KMS-11 (cell line): ENCODE data around the gene CAPN14.

ENCODE experiments used
- H2AFZ ChIP-seq: fragments of 200-600 bp; sonication (generic); 2 replicates; pipeline ENCODE4 v1.6.1; 2016; ENCODE audit warnings: antibody characterized with exemption, mixed run types, low read depth
- H3K27ac ChIP-seq: fragments of 200-600 bp; sonication (generic); 2 replicates; pipeline ENCODE4 v1.6.1; 2016; ENCODE audit warnings: mild to moderate bottlenecking, mixed run types
- H3K27me3 ChIP-seq: fragments of 200-600 bp; sonication (generic); 2 replicates; pipeline ENCODE4 v1.6.1; 2017; ENCODE audit warnings: mild to moderate bottlenecking, low read depth, mixed run types, moderate library complexity; ENCODE audit not compliant: insufficient read depth
- H3K36me3 ChIP-seq: fragments of 200-600 bp; sonication (generic); 2 replicates; pipeline ENCODE4 v1.6.1; 2017; ENCODE audit warnings: mild to moderate bottlenecking, mixed run types; ENCODE audit not compliant: insufficient read depth
- H3K4me1 ChIP-seq: fragments of 200-600 bp; sonication (generic); 2 replicates; pipeline ENCODE4 v1.6.1; 2016; ENCODE audit warnings: mild to moderate bottlenecking, low read depth, mixed run types; ENCODE audit not compliant: poor library complexity, severe bottlenecking
- H3K4me2 ChIP-seq: fragments of 200-600 bp; sonication (generic); 2 replicates; pipeline ENCODE4 v1.7.0; 2016; ENCODE audit warnings: mild to moderate bottlenecking, mixed run types
- H3K4me3 ChIP-seq: fragments of 200-600 bp; sonication (generic); IDR thresholded peaks from 2 replicates; pipeline ENCODE4 v1.6.1; 2017; ENCODE audit warnings: low read depth, low read length, mixed read lengths; ENCODE audit not compliant: insufficient read depth
- H3K79me2 ChIP-seq: fragments of 200-600 bp; sonication (generic); 2 replicates; pipeline ENCODE4 v1.6.1; 2016; ENCODE audit warnings: low read depth, mixed run types; ENCODE audit not compliant: insufficient read depth
- H3K9ac ChIP-seq: fragments of 200-600 bp; sonication (generic); 2 replicates; pipeline ENCODE4 v1.6.1; 2016; ENCODE audit warnings: mild to moderate bottlenecking, mixed run types
- H4K20me1 ChIP-seq: fragments of 200-600 bp; sonication (generic); 2 replicates; pipeline ENCODE4 v1.6.1; 2016; ENCODE audit warnings: mild to moderate bottlenecking, mixed run types; ENCODE audit not compliant: insufficient read depth
- CTCF ChIP-seq: fragments of 200-600 bp; sonication (generic); conservative IDR thresholded peaks from 2 replicates; pipeline ENCODE4 v1.6.1; 2017; ENCODE audit warnings: low read depth, mild to moderate bottlenecking, antibody characterized with exemption, low read length, moderate library complexity, mixed read lengths

Gene CAPN14

GRCh38 chr2:31230751-31231150, 13.4 kb upstream of the CAPN14 start:
- H3K27ac ChIP-seq, result no peak overlapping the region
- H3K27me3 ChIP-seq, result no peaks in the 10 kb centered on the region
- H4K20me1 ChIP-seq, result no peaks in the 10 kb centered on the region
- H3K4me3 ChIP-seq, result no peak overlapping the region
- no peak for TF ChIP-seq CTCF
- no peak overlapping the region for H3K4me2 ChIP-seq
- no peak overlapping the region for H3K9ac ChIP-seq
- H3K36me3 ChIP-seq, result no peaks in the 10 kb centered on the region
- H2AFZ ChIP-seq, result no peak overlapping the region
- H3K79me2 ChIP-seq, result no peaks in the 10 kb centered on the region
- peaks cover 8% of the 10 kb centered on the region for H3K4me1 ChIP-seq

GRCh38 chr2:31228717-31229116, 11.4 kb upstream of the CAPN14 start:
- H3K79me2 ChIP-seq, result no peaks in the 10 kb centered on the region

GRCh38 chr2:31227711-31228125, 10.4 kb upstream of the CAPN14 start:
- Histone ChIP-seq H3K36me3 (no peaks in the 10 kb centered on the region), H3K4me3 (no peak overlapping the region), H4K20me1 (no peaks in the 10 kb centered on the region), H3K27me3 (no peaks in the 10 kb centered on the region), H3K9ac (no peak overlapping the region), H3K27ac (no peak overlapping the region), H3K4me2 (no peak overlapping the region), H2AFZ (no peak overlapping the region), H3K4me1 (no peaks in the 10 kb centered on the region), H3K79me2 (no peaks in the 10 kb centered on the region)
- no peak for TF ChIP-seq CTCF

More at GRCh38 chr2:31228717-31229116, 11.4 kb upstream of the CAPN14 start:
- Histone ChIP-seq H3K36me3 (no peaks in the 10 kb centered on the region), H4K20me1 (no peaks in the 10 kb centered on the region), H3K9ac (no peak overlapping the region), H3K4me2 (no peak overlapping the region), H3K4me3 (no peak overlapping the region), H2AFZ (no peak overlapping the region), H3K4me1 (peaks cover 8% of the 10 kb centered on the region), H3K27me3 (no peaks in the 10 kb centered on the region), H3K27ac (no peak overlapping the region)
- no peak for TF ChIP-seq CTCF

GRCh38 chr2:31227110-31227509, 9.8 kb upstream of the CAPN14 start:
- Histone ChIP-seq H3K36me3 (no peaks in the 10 kb centered on the region), H3K27ac (no peak overlapping the region), H4K20me1 (no peaks in the 10 kb centered on the region), H3K27me3 (no peaks in the 10 kb centered on the region), H3K79me2 (no peaks in the 10 kb centered on the region), H3K4me2 (no peak overlapping the region), H3K4me1 (no peaks in the 10 kb centered on the region), H3K4me3 (no peak overlapping the region), H3K9ac (no peak overlapping the region), H2AFZ (no peak overlapping the region)
- TF ChIP-seq CTCF, result no peak
